DMS53 (cell line): ENCODE data around the gene CSAD.
"Not testable (repeated sequence)": the region's sequence is repeated elsewhere in the genome, so short reads cannot be mapped to it uniquely, and the experiment has no call there.

ENCODE experiments used
- DNase-seq: peaks from one replicate; lab custom pipeline; 2025; lab: John Stamatoyannopoulos, UW

The CSAD gene

DNA sequence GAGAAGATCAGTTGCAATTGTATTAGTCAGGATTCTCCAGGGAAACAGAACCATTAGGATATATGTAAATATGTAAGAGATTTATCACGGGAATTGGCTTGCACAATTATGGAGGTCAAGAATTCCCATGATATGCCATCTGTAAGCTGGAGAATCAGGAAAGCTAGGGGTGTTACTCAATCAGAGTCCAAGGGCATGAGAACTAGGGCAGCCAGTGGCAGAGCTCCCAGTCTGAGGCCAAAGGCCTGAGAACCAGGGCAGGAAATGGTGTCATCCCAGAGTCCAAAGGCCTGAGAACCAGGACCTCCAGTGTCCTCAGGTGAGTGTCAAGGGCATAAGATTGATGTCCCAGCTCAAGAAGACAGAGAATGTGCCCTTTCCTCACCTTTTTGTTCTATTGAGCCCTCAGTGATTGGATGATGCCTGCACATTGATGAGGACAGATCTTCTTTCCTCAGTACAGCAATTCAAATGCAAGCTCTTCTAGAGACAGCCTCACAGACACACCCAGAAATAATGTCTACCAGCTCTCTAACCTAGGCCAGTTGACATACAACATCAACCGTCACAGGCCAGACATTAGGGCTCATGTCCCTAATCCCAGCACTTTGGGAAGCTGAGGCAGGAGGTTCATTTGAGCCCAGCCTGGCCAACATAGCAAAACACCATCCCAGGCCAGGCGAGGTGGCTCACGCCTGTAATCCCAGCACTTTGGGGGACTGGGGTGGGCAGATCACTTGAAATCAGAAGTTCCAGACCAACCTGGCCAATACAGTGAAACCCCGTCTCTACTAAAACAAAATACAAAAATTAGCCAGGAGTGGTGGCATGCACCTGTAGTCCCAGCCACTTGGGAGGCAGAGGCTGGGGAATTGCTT, 35.1 kb downstream of the CSAD start:
- no peak for DNase-seq

- no peak for DNase-seq
Measured at GRCh38 chr12:53143355-53143754, 37.4 kb downstream of the CSAD start.

DNA sequence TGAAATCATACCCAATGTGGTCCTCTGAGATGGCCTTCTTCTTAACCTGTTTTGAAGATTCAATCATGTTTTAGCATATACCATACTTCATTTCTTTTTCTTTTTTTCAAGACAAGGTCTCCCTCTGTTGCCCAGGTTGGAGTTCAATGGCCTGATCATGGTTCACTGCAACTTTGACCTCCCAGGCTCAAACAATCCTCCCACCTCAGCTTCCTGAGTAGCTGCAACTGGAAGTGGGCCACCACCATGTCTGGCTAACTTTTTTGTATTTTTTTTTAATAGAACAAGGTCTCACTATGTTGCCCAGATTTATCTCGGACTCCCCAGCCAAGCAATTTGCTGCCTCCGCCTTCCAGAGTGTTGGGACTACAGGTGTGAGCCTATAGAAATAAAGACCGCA, 47.0 kb downstream of the CSAD start:
- no peak for DNase-seq

DNA sequence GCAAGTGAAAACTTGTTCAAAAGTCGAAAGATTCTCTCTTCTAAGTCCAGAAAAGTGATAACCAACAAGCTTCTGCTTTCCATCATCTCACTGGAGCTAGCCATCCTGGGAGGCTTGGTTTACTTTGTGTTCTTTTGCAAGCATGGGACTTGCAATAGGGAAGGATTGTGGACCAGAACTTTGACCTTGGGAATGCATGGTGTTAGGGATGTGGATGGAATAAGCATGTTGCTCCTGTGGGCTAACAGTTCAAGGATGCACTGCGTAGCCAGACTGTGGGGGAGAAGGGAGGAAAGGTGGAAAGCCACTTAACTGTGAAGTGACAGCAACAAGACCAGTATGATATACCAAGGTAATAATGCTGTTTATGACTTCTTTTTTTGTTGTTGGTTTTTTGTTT, 48.9 kb downstream of the CSAD start:
- no peak for DNase-seq

DNA sequence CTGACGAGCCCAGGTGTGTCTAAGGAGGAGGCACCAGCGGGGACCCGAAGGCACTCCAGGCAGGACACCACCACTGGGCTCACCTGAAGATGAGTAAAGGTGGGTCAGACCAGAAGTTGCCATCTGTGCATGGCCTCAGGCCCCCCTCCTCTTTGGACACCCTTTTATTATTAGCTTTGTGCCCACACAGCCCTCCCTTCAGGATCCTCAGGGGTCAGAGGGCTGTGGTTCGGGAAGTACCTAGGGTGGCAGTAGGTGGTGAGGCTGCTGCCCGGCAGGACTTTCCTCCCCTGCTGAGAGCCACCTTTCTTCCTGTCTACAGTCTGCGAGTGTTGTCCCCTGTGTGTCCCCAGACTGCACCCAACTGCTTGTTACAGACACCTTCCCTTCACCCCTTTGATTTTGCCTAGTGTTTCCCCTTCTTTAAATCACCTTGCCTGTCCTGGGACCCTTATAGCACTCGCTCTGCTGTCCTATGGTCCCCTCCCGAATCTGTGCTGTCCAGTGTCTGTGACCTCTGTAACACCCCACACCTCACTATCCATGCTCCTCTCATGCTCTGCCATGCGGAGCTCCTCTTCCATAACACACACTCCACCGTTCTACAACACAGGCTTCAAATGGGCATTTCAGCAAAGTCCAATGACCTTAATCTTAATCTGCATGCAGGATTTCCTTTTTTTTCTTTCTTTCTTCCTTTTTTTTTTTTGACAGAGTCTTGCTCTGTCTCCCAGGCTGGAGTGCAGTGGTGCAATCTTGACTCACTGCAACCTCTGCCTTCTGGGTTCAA, 51.8 kb downstream of the CSAD start:
- no peak for DNase-seq

- no peak for DNase-seq
Measured at GRCh38 chr12:53127169-53127568, 53.6 kb downstream of the CSAD start.

DNA sequence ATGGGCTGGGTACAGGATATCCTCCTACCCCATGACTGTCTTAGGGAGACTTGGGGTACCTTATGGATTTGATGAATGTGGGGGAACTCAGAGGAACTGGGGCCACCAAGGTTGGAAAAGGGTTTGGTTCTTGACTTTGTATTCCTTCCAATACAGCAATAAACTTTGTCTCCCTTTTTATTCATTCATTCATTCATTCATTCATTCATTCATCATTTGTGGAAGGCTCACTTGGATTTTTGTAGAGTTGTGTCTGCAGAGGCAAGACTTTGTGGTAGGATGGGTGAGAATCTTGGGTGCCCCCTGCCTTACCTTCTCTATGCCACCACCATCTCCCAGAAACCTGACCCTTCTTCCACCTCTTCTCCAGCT, 56.4 kb downstream of the CSAD start:
- DNase-seq: no peak

GRCh38 chr12:53123578-53124351, 57.0 kb downstream of the CSAD start:
- DNase-seq: no peak

DNA sequence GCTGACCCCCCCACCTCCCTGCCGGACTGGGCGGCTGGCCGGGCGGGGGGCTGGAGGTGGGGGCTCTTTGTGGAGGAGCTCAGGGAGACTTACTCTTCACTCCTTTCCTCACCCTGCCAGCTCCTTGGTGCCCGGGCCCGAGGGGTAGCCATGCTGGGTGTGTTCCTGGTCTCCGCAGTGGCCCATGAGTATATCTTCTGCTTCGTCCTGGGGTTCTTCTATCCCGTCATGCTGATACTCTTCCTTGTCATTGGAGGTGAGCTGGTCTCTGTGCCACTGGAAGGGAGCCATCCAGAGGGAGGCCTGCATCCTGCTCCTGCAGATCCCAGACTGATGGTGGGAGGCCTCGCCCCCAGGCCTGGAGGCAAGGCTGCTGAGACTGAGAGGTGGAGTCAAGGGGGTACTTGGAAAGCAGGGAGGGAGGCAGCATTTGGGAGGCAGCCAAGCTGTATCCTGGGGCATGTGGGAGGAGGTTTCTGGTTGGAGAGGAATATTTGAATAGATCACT, 57.7 kb downstream of the CSAD start:
- DNase-seq: peak; percentile 15

DNA sequence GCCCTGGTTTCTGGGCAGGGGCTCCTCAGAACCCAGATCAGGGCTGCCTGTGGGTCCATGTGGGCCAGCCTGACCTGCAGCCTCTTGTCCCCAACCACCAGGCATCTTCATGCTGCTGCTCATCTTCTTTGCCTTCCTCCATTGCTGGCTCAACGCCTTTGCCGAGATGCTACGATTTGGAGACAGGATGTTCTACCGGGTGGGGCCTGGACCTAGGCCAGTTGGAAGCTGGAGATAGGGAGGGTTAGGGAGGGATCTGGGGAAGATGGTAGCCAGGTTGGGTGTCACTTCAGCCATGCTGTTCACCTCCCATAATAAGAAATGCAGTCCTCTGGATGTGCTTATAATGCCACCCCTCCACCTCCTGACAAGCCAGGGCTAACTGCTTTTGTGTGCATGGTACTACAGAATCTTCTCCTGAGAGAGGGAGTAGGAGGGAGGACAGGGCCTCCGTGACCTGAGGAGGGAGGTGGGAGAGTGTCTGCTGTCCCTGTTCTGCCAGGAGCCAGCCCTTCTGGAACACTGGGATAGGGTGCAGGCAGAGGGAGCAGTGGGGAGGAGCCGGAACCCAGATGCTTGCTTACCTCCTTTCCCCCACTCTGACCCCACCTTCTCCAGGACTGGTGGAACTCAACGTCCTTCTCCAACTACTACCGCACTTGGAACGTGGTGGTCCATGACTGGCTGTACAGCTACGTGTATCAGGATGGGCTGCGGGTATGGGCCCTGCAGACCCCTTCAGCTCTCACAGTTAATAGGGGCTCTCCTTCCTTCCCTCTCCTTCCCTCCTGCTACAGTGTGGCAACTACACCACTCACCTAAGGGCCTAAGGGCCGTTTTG, 59.8 kb downstream of the CSAD start:
- DNase-seq: no peak

DNA sequence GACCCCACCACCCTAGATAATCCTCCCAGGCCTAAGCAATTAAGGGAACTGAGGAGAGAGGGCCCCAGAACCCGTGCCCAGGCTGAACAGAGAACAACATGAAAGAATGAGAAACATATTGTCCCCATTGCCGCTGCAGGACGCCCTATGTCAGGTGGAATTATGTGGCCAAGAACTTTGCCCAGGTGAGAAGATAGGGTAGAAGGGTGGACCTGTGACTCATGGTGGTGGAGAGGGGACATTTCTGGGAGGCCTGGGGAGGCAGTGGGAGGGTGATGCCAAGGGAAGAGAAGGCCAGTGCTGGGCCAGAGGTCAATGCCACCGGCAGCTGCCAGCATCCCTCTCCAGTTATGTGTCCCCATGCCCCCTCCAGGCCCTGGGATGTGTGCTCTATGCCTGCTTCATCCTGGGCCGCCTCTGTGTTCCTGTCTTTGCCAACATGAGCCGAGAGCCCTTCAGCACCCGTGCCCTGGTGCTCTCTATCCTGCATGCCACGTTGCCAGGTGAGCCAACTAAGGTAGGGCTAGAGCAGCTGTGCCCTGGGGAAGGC, 61.9 kb downstream of the CSAD start:
- no peak for DNase-seq

DNA sequence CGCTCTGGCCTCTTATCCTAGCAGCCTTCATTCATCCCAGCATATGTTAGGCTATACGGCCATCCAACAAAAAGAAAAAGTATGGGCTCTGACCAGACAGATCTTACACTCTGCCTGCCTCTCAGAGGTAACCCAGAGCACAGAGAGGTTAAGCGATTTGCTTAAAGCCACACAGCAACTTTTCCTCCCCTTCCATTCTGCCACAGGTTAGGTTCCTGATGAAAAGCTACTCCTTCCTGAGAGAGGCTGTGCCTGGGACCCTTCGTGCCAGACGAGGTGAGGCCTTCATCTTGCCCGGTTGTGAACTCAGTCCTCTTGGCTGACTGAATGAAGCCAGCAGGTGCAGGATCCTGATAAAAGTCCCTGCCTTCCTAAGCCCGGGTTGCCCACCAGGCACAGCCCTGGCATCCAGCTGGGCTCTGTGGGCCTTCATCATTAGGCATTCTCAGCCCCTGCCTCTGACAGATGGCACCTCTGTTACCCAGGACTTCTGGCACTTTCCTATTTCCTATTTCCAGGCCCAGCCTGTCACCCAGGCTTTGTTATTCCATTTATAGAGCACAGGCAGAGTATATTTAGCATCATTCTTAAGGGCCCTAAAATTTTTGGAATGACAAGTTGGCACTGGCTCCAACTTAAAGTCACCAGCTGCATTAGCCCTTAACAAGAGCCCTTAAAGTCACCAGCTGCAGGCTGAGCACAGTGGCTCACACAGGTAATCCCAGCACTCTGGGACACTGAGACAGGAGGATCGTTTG, 64.7 kb downstream of the CSAD start:
- no peak for DNase-seq

DNA sequence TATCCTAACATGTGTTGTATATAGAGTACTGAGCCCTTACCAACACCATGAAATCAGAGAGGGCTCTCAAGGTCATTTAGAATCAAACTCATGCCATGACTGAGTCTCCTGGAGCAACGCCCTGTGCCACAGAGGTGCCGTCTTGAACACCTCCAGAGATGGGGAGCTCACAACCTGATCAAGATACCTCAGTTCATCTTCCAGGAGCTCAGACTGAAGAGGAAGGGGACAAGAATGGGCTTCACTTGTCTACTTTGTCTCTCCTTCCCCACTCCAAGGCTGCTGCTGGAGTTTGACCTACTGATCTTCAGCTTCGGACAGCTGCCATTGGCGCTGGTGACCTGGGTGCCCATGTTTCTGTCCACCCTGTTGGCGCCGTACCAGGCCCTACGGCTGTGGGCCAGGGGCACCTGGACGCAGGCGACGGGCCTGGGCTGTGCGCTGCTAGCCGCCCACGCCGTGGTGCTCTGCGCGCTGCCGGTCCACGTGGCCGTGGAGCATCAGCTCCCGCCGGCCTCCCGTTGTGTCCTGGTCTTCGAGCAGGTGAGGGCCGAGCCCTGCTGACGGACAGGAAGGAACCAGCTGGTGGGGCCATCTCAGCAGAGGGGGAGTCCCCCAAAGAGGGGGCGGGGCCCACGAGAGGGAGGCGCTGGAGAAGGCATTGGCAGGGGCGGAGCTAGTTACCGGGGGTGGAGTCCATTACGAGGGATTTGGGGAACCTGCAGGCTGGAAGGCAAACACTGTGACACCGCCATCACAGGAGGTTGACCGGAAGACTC, 65.4 kb downstream of the CSAD start:
- no peak for DNase-seq

- DNase-seq: no peak
Measured at GRCh38 chr12:53113951-53114350, 66.8 kb downstream of the CSAD start.

- DNase-seq: no peak
Measured at GRCh38 chr12:53113136-53113705, 67.5 kb downstream of the CSAD start.

DNA sequence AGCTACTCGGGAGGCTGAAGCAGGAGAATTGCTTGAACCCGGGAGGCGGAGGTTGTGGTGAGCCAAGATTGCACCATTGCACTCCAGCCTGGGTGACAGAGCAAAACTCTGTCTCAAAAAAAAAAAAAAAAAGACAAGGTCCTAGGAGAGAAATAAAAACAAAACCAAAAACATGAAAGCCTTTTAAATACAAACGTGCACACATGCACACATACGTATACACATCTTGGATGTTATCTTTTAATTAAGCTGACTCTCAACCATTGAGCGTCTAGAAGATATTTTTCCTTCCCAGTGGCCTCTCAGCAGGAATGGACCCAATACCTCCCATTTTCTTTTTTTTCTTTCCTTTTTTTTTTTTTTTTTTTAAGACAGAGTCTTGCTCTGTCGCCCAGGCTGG, 68.3 kb downstream of the CSAD start:
- not testable (repeated sequence) for DNase-seq
